HepG2 (cell line): ENCODE measurements around the gene MRPL18. TPM values are rescaled to one million over a fixed set of nuclear protein-coding genes. Genes with fewer than 3 reads are reported as not detected.
A peak's percentile ranks its signal among the peaks of the same experiment; 100 is the strongest.

Source experiments
- CTCF ChIP-seq: sonication (generic); formaldehyde crosslinking; IDR thresholded peaks from 2 replicates; pipeline ENCODE4 v1.5.0; 2020; ENCODE audit warnings: mild to moderate bottlenecking, missing genetic modification reagents, moderate library complexity
- GATAD2A ChIP-seq: IDR thresholded peaks from 2 replicates; pipeline ENCODE4 v1.6.1; 2016
- HDAC2 ChIP-seq: sonication (generic); formaldehyde crosslinking; IDR thresholded peaks from 2 replicates; pipeline ENCODE4 v1.4.0; 2020; ENCODE audit warnings: missing genetic modification reagents
- NCOA1 ChIP-seq: sonication (generic); formaldehyde crosslinking; IDR thresholded peaks from 2 replicates; pipeline ENCODE4 v1.9.0; 2021; ENCODE audit warnings: missing genetic modification reagents
- PRDM10 ChIP-seq: sonication (generic); formaldehyde crosslinking; IDR thresholded peaks from 2 replicates; pipeline ENCODE4 v1.4.0; 2020; ENCODE audit warnings: low read depth, missing genetic modification reagents
- SMC3 ChIP-seq: IDR thresholded peaks from 2 replicates; pipeline ENCODE4 v1.6.1; 2011; ENCODE audit warnings: low read length, improper control_type of control experiment
- ZC3H13 ChIP-seq: sonication (generic); formaldehyde crosslinking; IDR thresholded peaks from 2 replicates; pipeline ENCODE4 v1.8.1; 2023; ENCODE audit warnings: mild to moderate bottlenecking, missing genetic modification reagents, moderate library complexity
- ZNF503 ChIP-seq: sonication (generic); formaldehyde crosslinking; IDR thresholded peaks from 2 replicates; pipeline ENCODE4 v1.4.0; 2020; ENCODE audit warnings: missing genetic modification reagents
- ZNF713 ChIP-seq: sonication (generic); formaldehyde crosslinking; IDR thresholded peaks from 2 replicates; pipeline ENCODE4 v1.4.0; 2020; ENCODE audit warnings: mild to moderate bottlenecking, missing genetic modification reagents
- ZNF781 ChIP-seq: sonication (generic); formaldehyde crosslinking; IDR thresholded peaks from 2 replicates; pipeline ENCODE4 v1.5.1; 2020; ENCODE audit warnings: borderline replicate concordance, mild to moderate bottlenecking, missing genetic modification reagents; ENCODE audit errors: not compliant biosample characterization
- polyA plus RNA-seq, 8 experiments: library from polyadenylated mRNA; depleted of rRNA in 3 of 8; stranded (reverse) in 7 of 8; unstranded in 1 of 8; fragments of >200 nt; fragmentation: Illumina TruSeq in 4 of 8; extraction: Trizol in 4 of 8; gene quantifications; 2 replicates each; pipeline versions ENCODE4 v1.2.1 to v1.2.3, GENCODE V29; 2011 to 2016; ENCODE audit warnings: low read depth in 4 of 8, missing spikeins in 1 of 8, mixed read lengths in 1 of 8; ENCODE audit not compliant: insufficient read depth in 1 of 8
- total RNA-seq, 5 experiments: library from RNA; depleted of rRNA; stranded (reverse); fragments of >200 nt; fragmentation: Illumina TruSeq; extraction: Trizol; gene quantifications; 2 replicates each; pipeline ENCODE4 v1.2.3, GENCODE V29; 2016; ENCODE audit warnings: low read depth in 1 of 5

MRPL18 gene
- total and polyA plus RNA-seq, 2 of the 13 experiments (the other 11 are each of a cell fraction or from before 2014, with no cell fraction given) = 85.6 to 176 TPM

- TF ChIP-seq ZNF713 (CRISPR knock-in tag) (no peak), CTCF (CRISPR knock-in tag) (peak; percentile 50), ZNF503 (CRISPR knock-in tag) (0 out of 2 replicates have a peak, but pooled peaks have one; percentile 34), NCOA1 (CRISPR knock-in tag) (0 out of 2 replicates have a peak, but pooled peaks have one; percentile 35), GATAD2A (CRISPR knock-in tag) (0 out of 2 replicates have a peak, but pooled peaks have one; percentile 23), ZC3H13 (peak; percentile 43), HDAC2 (peak; percentile 22; the same call in 1 of the 2 replicates), SMC3 (peak; percentile 42; the same call in 1 of the 2 replicates), PRDM10 (CRISPR knock-in tag) (0 out of 2 replicates have a peak, but pooled peaks have one; percentile 25), ZNF781 (CRISPR knock-in tag) (peak; percentile 36)
- TF ChIP-seq, all 625 proteins: peak for 60
Observed at GRCh38 chr6:159758031-159759001, 32.0 kb upstream of the MRPL18 start (continued).
